ENCODE results near the gene REL.
"Not testable (repeated sequence)": the region's sequence is repeated elsewhere in the genome, so short reads cannot be mapped to it uniquely, and the experiment has no call there.

REL gene

GRCh38 chr2:60907329-60907728 is 26.0 kb downstream of the REL start:
- no peaks in the 10 kb centered on the region; the same call in 1 of the 2 replicates for H4K20me1 ChIP-seq (ENCODE audit: insufficient read depth)
- H3K4me2 ChIP-seq: no peak overlapping the region
- no peak overlapping the region for H3K27ac ChIP-seq
- no peaks in the 10 kb centered on the region for H3K4me1 ChIP-seq (ENCODE audit: low read depth, poor library complexity, severe bottlenecking)
- no peaks in the 10 kb centered on the region for H3K27me3 ChIP-seq (ENCODE audit: insufficient read depth, low read depth)
- H2AFZ ChIP-seq (ENCODE audit: low read depth): no peak overlapping the region
- TF ChIP-seq CTCF (conservative IDR thresholded peaks at IDR 0.05; ENCODE audit: low read depth, low read length): no peak
- H3K4me3 ChIP-seq (IDR thresholded peaks at IDR 0.05; ENCODE audit: insufficient read depth, low read depth, low read length): no peak overlapping the region
- H3K79me2 ChIP-seq (ENCODE audit: insufficient read depth, low read depth): no peaks in the 10 kb centered on the region
- no peak overlapping the region for H3K9ac ChIP-seq
- H3K36me3 ChIP-seq (ENCODE audit: insufficient read depth): no peaks in the 10 kb centered on the region

GRCh38 chr2:60925994-60926740 is 44.8 kb downstream of the REL start:
- no peak overlapping the region for H3K4me2 ChIP-seq
- no peak overlapping the region for H2AFZ ChIP-seq (ENCODE audit: low read depth)
- no peaks in the 10 kb centered on the region for H3K27me3 ChIP-seq (ENCODE audit: insufficient read depth, low read depth)
- no peaks in the 10 kb centered on the region for H3K79me2 ChIP-seq (ENCODE audit: insufficient read depth, low read depth)
- no peaks in the 10 kb centered on the region for H4K20me1 ChIP-seq (ENCODE audit: insufficient read depth)
- H3K9ac ChIP-seq: no peak overlapping the region
- no peak for TF ChIP-seq CTCF (conservative IDR thresholded peaks at IDR 0.05; ENCODE audit: low read depth, low read length)
- H3K4me3 ChIP-seq (IDR thresholded peaks at IDR 0.05; ENCODE audit: insufficient read depth, low read depth, low read length): no peak overlapping the region
- H3K27ac ChIP-seq: no peak overlapping the region
- no peaks in the 10 kb centered on the region for H3K4me1 ChIP-seq (ENCODE audit: low read depth, poor library complexity, severe bottlenecking)
- no peaks in the 10 kb centered on the region for H3K36me3 ChIP-seq (ENCODE audit: insufficient read depth)

GRCh38 chr2:60926741-60927552 is 45.6 kb downstream of the REL start:
- H2AFZ ChIP-seq (ENCODE audit: low read depth): no peak overlapping the region
- no peaks in the 10 kb centered on the region for H3K79me2 ChIP-seq (ENCODE audit: insufficient read depth, low read depth)
- no peaks in the 10 kb centered on the region for H3K27me3 ChIP-seq (ENCODE audit: insufficient read depth, low read depth)
- H3K36me3 ChIP-seq (ENCODE audit: insufficient read depth): no peaks in the 10 kb centered on the region
- H3K27ac ChIP-seq: no peak overlapping the region
- no peaks in the 10 kb centered on the region for H3K4me1 ChIP-seq (ENCODE audit: low read depth, poor library complexity, severe bottlenecking)
- H3K4me2 ChIP-seq: no peak overlapping the region
- no peak overlapping the region for H3K4me3 ChIP-seq (IDR thresholded peaks at IDR 0.05; ENCODE audit: insufficient read depth, low read depth, low read length)
- H4K20me1 ChIP-seq (ENCODE audit: insufficient read depth): no peaks in the 10 kb centered on the region
- no peak overlapping the region for H3K9ac ChIP-seq
- no peak for TF ChIP-seq CTCF (conservative IDR thresholded peaks at IDR 0.05; ENCODE audit: low read depth, low read length)

GRCh38 chr2:60932061-60932460 is 50.7 kb downstream of the REL start:
- H3K27ac ChIP-seq; H3K9ac ChIP-seq; H3K36me3 ChIP-seq (ENCODE audit: insufficient read depth); H2AFZ ChIP-seq (ENCODE audit: low read depth); H3K4me2 ChIP-seq; H3K4me3 ChIP-seq (IDR thresholded peaks at IDR 0.05; ENCODE audit: insufficient read depth, low read depth, low read length); H3K27me3 ChIP-seq (ENCODE audit: insufficient read depth, low read depth); H3K79me2 ChIP-seq (ENCODE audit: insufficient read depth, low read depth); H3K4me1 ChIP-seq (ENCODE audit: low read depth, poor library complexity, severe bottlenecking); H4K20me1 ChIP-seq (ENCODE audit: insufficient read depth): not testable (repeated sequence)

- H4K20me1 ChIP-seq (ENCODE audit: insufficient read depth): no peaks in the 10 kb centered on the region
- H3K9ac ChIP-seq: no peak overlapping the region
- TF ChIP-seq CTCF (conservative IDR thresholded peaks at IDR 0.05; ENCODE audit: low read depth, low read length): no peak
- H3K27ac ChIP-seq: no peak overlapping the region
- no peaks in the 10 kb centered on the region for H3K36me3 ChIP-seq (ENCODE audit: insufficient read depth)
- no peak overlapping the region for H3K4me2 ChIP-seq
- no peaks in the 10 kb centered on the region for H3K27me3 ChIP-seq (ENCODE audit: insufficient read depth, low read depth)
- H2AFZ ChIP-seq (ENCODE audit: low read depth): no peak overlapping the region
- no peak overlapping the region for H3K4me3 ChIP-seq (IDR thresholded peaks at IDR 0.05; ENCODE audit: insufficient read depth, low read depth, low read length)
- no peaks in the 10 kb centered on the region for H3K79me2 ChIP-seq (ENCODE audit: insufficient read depth, low read depth)
- H3K4me1 ChIP-seq (ENCODE audit: low read depth, poor library complexity, severe bottlenecking): no peaks in the 10 kb centered on the region
Observed at GRCh38 chr2:60932954-60933353, 51.6 kb downstream of the REL start.
